Measurements from ENCODE around the gene KMT2D.

The KMT2D gene

GRCh38 chr12:49012739-49013138 is 47.9 kb downstream of the KMT2D start:
- DNase-seq: no peak

Measured in SIG-M5 (cell line).